ENCODE data around the gene FIZ1. TPM values are rescaled to one million over a fixed set of nuclear protein-coding genes. Genes with fewer than 3 reads are reported as not detected.
A peak's percentile ranks its signal among the peaks of the same experiment; 100 is the strongest.

The FIZ1 gene
- total RNA-seq, 4 donors from 2014 or later, result 9.0 to 18.5 (median 14.0) TPM

DNA sequence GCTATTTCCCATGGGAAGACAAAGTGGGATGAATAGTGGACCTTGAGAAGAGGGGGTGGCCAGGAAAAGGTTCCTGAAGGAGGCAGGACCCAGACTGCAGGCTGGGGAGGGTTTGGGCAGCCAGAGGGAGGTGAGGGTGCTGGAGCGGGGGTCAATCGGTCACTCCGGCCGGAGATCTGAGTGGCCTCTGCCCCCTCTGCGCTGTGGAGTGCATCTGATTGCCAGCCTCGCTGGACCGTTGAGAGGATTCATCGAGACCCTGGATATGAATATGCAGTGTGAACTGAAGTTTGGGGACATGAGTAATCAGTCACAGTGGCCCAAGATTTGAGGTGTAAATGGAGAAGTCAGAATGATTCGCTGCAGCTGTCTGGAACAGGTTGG is 36.0 kb upstream of the FIZ1 start:
- H3K4me1 ChIP-seq, result peaks cover 22 to 32% of the 10 kb centered on the region in 2 donors
- no peaks in the 10 kb centered on the region for H3K9me3 ChIP-seq
- TF ChIP-seq CTCF (IDR thresholded peaks at IDR 0.05) (no peak), POLR2A (IDR thresholded peaks at IDR 0.05) (no peak)
- intact Hi-C loops (cut with DNase I), result no loop called here
- no peak for DNase-seq
- no peaks in the 10 kb centered on the region for H3K36me3 ChIP-seq
- WGBS, 2 donors, result 3 to 4% methylated on average over 9 of the region's 9 CpGs
- peak overlapping the region; percentile 96 to 98 (median 98) for H3K4me3 ChIP-seq (replicated peaks in 1 of 3)
- H3K27me3 ChIP-seq, result no peaks in the 10 kb centered on the region
- H3K27ac ChIP-seq, result peak overlapping the region; percentile 95 to 98 (median 96)

DNA sequence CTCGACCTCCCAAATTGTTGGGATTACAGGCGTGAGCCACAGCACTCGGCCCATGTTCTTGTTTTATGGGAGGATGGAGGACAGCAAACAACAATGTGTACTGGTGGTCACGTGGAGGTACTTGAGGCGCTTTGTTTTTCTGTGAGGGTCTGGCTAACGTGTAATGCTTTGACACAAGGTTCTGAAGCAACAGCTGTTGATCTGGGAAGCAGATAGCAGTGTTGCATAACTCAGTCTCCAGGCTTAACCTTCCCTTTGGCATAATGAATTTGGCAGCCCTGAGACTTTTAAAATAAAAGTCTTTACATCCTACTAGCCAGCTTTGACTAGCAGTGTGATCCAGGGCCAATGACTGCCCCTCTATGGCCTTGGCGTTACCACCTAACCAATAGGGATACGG is 34.5 kb upstream of the FIZ1 start:
- WGBS, 2 donors, result 82 to 87% methylated on average over 8 of the region's 8 CpGs
- DNase-seq, result no peak
- Histone ChIP-seq H3K36me3 (no peaks in the 10 kb centered on the region), H3K9me3 (no peaks in the 10 kb centered on the region), H3K27me3 (no peaks in the 10 kb centered on the region), H3K27ac (no peak overlapping the region), H3K4me1 (peaks cover 17 to 19% of the 10 kb centered on the region in 2 donors), H3K4me3 (replicated peaks in 1 of 3) (no peak overlapping the region)
- TF ChIP-seq CTCF (IDR thresholded peaks at IDR 0.05) (no peak), POLR2A (IDR thresholded peaks at IDR 0.05) (no peak)
- intact Hi-C loops (cut with DNase I), result loop anchor here (5.0 kb wide), 2 partner anchors 117 to 162 kb away; no protein-coding TSS in a partner anchor

DNA sequence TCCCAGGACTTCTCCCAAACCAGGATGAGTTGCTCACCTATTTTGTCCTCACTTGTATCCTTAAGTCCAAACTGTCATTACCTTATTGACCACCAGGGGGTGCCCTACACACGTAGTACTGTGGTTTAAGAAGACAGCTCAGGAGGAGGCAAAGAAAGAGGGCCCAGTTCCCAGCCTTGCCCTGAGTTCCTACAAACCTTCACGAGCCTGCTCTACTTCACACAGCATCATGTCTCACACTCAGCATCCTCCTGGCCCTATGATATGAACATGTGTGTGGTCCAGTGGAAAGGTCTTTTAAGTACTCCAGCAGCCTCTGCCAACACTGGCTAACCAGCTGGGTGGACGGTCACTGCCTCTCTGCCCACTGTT is 33.1 kb upstream of the FIZ1 start:
- no peaks in the 10 kb centered on the region for H3K36me3 ChIP-seq
- peak; percentile 89 to 91 for DNase-seq
- H3K4me3 ChIP-seq (replicated peaks in 1 of 3), result no peak overlapping the region
- no peaks in the 10 kb centered on the region for H3K27me3 ChIP-seq
- no peaks in the 10 kb centered on the region for H3K9me3 ChIP-seq
- peaks cover 15 to 19% of the 10 kb centered on the region in 2 donors for H3K4me1 ChIP-seq
- 22 to 27% methylated on average over 3 of the region's 3 CpGs for WGBS, 2 donors
- no peak overlapping the region for H3K27ac ChIP-seq
- peak; percentile 43 to 92 (median 85) for TF ChIP-seq CTCF (IDR thresholded peaks at IDR 0.05)
- TF ChIP-seq POLR2A (IDR thresholded peaks at IDR 0.05), result no peak
- intact Hi-C loops (cut with DNase I), result loop anchor here (5.0 kb wide), 2 partner anchors 115 to 160 kb away; no protein-coding TSS in a partner anchor

- Histone ChIP-seq H3K27me3 (no peaks in the 10 kb centered on the region), H3K27ac (no peak overlapping the region), H3K36me3 (no peaks in the 10 kb centered on the region), H3K9me3 (no peaks in the 10 kb centered on the region), H3K4me1 (peaks cover 0 to 5% of the 10 kb centered on the region in 2 donors), H3K4me3 (replicated peaks in 1 of 3) (no peak overlapping the region)
- TF ChIP-seq POLR2A (IDR thresholded peaks at IDR 0.05), result no peak
- no peak for TF ChIP-seq CTCF (IDR thresholded peaks at IDR 0.05)
- 87 to 91% methylated on average over 11 of the region's 11 CpGs for WGBS, 2 donors
- intact Hi-C loops (cut with DNase I), result loop anchor here (10.0 kb wide), 1 partner anchor 482 kb away; the partner anchor contains the start of gene TNNT1
- no peak for DNase-seq
Measured at GRCh38 chr19:55626350-55626749, 27.0 kb upstream of the FIZ1 start.

DNA sequence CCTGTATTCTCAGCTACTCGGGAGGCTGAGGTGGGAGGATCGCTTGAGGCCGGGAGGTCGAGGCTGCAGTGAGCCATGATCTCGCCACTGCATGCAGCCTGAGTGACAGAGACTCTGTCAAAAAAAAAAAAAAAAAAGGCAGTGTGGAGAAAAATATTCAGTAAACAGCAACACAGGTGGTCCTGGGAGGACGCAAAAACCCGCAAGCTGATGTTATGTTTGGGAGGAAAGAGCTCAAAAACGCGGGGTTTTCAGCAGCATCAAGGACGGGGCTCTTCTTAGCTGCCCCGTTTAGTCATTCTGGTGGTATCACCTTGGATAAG is 25.6 kb upstream of the FIZ1 start:
- Histone ChIP-seq H3K27me3 (no peaks in the 10 kb centered on the region), H3K4me3 (replicated peaks in 1 of 3) (peak overlapping the region in 1 of 3 donors; percentile 38), H3K36me3 (no peaks in the 10 kb centered on the region), H3K9me3 (no peaks in the 10 kb centered on the region), H3K4me1 (peaks cover 0 to 5% of the 10 kb centered on the region in 2 donors), H3K27ac (no peak overlapping the region)
- no peak for TF ChIP-seq POLR2A (IDR thresholded peaks at IDR 0.05)
- TF ChIP-seq CTCF (IDR thresholded peaks at IDR 0.05), result no peak
- no peak for DNase-seq
- WGBS, 2 donors, result 45 to 52% methylated on average over 11 of the region's 11 CpGs
- intact Hi-C loops (cut with DNase I), result loop anchor here (10.0 kb wide), 1 partner anchor 480 kb away; the partner anchor contains the start of gene TNNT1

Measured in thyroid gland (tissue), 4 donors.